ENCODE results near the gene LCLAT1. TPM values are rescaled to one million over a fixed set of nuclear protein-coding genes. Genes with fewer than 3 reads are reported as not detected.

LCLAT1 gene
- total RNA-seq, 2 experiments from 2014 or later = 8.3 to 10.2 TPM

DNA sequence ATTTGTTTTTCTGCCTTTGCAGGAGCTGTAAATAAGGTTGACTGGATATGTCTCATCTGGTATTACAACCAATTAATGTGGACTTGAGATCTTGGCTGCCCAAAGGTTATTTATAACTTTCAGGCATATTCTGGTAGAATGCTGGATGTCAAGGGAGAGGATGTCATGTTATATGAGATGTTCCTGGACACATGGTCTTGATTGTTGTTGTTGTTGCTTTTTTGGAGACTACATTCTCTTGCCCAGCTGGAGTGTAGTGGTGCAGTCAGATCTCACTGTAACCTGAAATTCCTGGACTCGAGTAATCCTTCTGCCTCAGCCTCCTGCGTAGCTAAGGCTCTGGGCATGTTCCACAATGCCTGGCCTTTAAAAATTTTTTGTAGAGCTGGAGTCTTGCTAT lies 83.3 kb downstream of the LCLAT1 start:
- CTCF ChIA-PET = no interaction called here
- Histone ChIP-seq H3K36me3 (ENCODE audit: insufficient read depth, low read length) (peaks cover 32% of the 10 kb centered on the region), H3K4me3 (ENCODE audit: low read length) (no peak overlapping the region), H3K27ac (ENCODE audit: low read depth in 1 of 2, low read length in 2 of 2) (no peak overlapping the region), H3K27me3 (ENCODE audit: control insufficient read depth in 1 of 2, insufficient read depth in 2 of 2, low read length in 2 of 2) (no peaks in the 10 kb centered on the region), H3K4me1 (ENCODE audit: insufficient read depth, low read length) (no peaks in the 10 kb centered on the region), H3K9me3 (ENCODE audit: control insufficient read depth in 1 of 2, insufficient read depth in 1 of 2, low read length in 2 of 2) (peaks cover 6 to 13% of the 10 kb centered on the region in 2 experiments)
- no peaks in the 10 kb centered on the region for H3K4me1 Mint-ChIP-seq (ENCODE audit: low read depth)
- intact Hi-C loops (cut with DNase I, micrococcal nuclease) = no loop called here
- no peak overlapping the region for H3K4me3 Mint-ChIP-seq
- H3K27me3 Mint-ChIP-seq = no peaks in the 10 kb centered on the region
- POLR2A ChIA-PET = no interaction called here
- H3K27ac Mint-ChIP-seq = no peak overlapping the region
- ATAC-seq (ENCODE audit: poor library complexity) (no peak), DNase-seq (no peak)
- peaks cover 69% of the 10 kb centered on the region for H3K36me3 Mint-ChIP-seq (ENCODE audit: low read depth)
- peaks cover 7% of the 10 kb centered on the region for H3K9me3 Mint-ChIP-seq
- TF ChIP-seq, protein P1, sequence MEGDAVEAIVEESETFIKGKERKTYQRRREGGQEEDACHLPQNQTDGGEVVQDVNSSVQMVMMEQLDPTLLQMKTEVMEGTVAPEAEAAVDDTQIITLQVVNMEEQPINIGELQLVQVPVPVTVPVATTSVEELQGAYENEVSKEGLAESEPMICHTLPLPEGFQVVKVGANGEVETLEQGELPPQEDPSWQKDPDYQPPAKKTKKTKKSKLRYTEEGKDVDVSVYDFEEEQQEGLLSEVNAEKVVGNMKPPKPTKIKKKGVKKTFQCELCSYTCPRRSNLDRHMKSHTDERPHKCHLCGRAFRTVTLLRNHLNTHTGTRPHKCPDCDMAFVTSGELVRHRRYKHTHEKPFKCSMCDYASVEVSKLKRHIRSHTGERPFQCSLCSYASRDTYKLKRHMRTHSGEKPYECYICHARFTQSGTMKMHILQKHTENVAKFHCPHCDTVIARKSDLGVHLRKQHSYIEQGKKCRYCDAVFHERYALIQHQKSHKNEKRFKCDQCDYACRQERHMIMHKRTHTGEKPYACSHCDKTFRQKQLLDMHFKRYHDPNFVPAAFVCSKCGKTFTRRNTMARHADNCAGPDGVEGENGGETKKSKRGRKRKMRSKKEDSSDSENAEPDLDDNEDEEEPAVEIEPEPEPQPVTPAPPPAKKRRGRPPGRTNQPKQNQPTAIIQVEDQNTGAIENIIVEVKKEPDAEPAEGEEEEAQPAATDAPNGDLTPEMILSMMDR (IDR thresholded peaks at IDR 0.05) = no peak

DNA sequence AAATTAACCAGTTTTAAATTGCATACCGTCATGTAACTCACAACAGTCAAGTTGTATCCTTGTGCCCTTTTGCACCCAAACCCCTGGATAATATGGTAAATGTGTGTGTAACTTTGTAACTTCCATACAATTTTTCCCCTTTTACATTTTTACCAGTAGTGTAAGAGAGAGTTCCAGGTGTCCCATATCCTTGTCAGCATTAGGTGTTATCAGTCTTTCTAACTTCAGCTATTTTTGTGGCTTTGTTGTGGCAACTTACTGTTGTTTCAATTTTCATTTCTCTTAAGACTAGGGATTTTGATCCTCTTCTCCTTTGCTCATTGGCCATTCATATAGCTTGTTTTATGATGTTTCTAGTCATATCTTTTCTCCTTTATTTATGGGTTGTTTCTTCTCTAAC lies 94.6 kb downstream of the LCLAT1 start:
- H3K4me1 ChIP-seq (ENCODE audit: insufficient read depth, low read length) = no peaks in the 10 kb centered on the region
- no peak overlapping the region for H3K27ac ChIP-seq (ENCODE audit: low read depth in 1 of 2, low read length in 2 of 2)
- Mint-ChIP-seq H3K4me3 (no peak overlapping the region), H3K36me3 (ENCODE audit: low read depth) (peaks cover 54% of the 10 kb centered on the region), H3K27me3 (no peaks in the 10 kb centered on the region), H3K4me1 (ENCODE audit: low read depth) (peaks cover 37% of the 10 kb centered on the region), H3K9me3 (peaks cover 4% of the 10 kb centered on the region), H3K27ac (no peak overlapping the region)
- POLR2A ChIA-PET = interaction anchor here (1.1 kb wide), 1 partner anchor 333 kb away, joined by 3 read pairs; no protein-coding TSS in a partner anchor
- H3K9me3 ChIP-seq (ENCODE audit: control insufficient read depth in 1 of 2, insufficient read depth in 1 of 2, low read length in 2 of 2) = peaks cover 0 to 12% of the 10 kb centered on the region in 2 experiments
- intact Hi-C loops (cut with DNase I, micrococcal nuclease) = no loop called here
- CTCF ChIA-PET = no interaction called here
- ATAC-seq (ENCODE audit: poor library complexity) (no peak), DNase-seq (peak in 1 of 14 experiments; percentile 1)
- H3K27me3 ChIP-seq (ENCODE audit: control insufficient read depth in 1 of 2, insufficient read depth in 2 of 2, low read length in 2 of 2) = no peaks in the 10 kb centered on the region
- no peak overlapping the region for H3K4me3 ChIP-seq (ENCODE audit: low read length)
- no peaks in the 10 kb centered on the region for H3K36me3 ChIP-seq (ENCODE audit: insufficient read depth, low read length)
- TF ChIP-seq, protein P1 (IDR thresholded peaks at IDR 0.05) = no peak

DNA sequence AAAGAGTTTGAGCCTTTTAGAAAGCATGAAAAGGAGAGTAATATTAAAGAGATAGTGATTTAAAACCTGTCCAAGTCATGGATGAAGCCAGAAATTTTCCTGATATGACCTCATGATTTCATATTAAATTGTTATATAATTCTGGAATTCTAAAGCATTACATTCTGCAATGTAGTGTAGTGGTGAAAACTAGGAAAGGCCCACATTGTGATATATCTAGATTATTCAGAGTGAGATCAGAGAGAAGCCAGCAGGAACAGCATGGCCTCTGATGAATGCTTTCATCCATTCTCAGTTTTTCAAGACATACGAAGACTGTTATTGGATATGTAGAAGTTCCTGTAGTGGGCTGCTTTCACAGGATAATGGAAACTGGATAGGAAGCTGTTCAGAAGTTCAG lies 98.8 kb downstream of the LCLAT1 start:
- H3K4me3 ChIP-seq (ENCODE audit: low read length) = no peak overlapping the region
- Mint-ChIP-seq H3K27me3 (no peaks in the 10 kb centered on the region), H3K4me3 (no peak overlapping the region), H3K27ac (no peak overlapping the region), H3K36me3 (ENCODE audit: low read depth) (peaks cover 35% of the 10 kb centered on the region), H3K4me1 (ENCODE audit: low read depth) (peaks cover 43% of the 10 kb centered on the region), H3K9me3 (peaks cover 2% of the 10 kb centered on the region)
- TF ChIP-seq, protein P1 (IDR thresholded peaks at IDR 0.05) = no peak
- H3K27ac ChIP-seq (ENCODE audit: low read depth in 1 of 2, low read length in 2 of 2) = no peak overlapping the region
- H3K9me3 ChIP-seq (ENCODE audit: control insufficient read depth in 1 of 2, insufficient read depth in 1 of 2, low read length in 2 of 2) = peaks cover 0 to 2% of the 10 kb centered on the region in 2 experiments
- ChIA-PET POLR2A (no interaction called here), CTCF (interaction anchor here (1.2 kb wide), 1 partner anchor 166 kb away, joined by 3 read pairs; no protein-coding TSS in a partner anchor)
- no peak for ATAC-seq (ENCODE audit: poor library complexity)
- H3K36me3 ChIP-seq (ENCODE audit: insufficient read depth, low read length) = no peaks in the 10 kb centered on the region
- no peaks in the 10 kb centered on the region for H3K27me3 ChIP-seq (ENCODE audit: control insufficient read depth in 1 of 2, insufficient read depth in 2 of 2, low read length in 2 of 2)
- H3K4me1 ChIP-seq (ENCODE audit: insufficient read depth, low read length) = no peaks in the 10 kb centered on the region
- no peak for DNase-seq
- intact Hi-C loops (cut with DNase I, micrococcal nuclease) = no loop called here

All from CD4-positive, alpha-beta T cell (primary cell).